HepG2 (cell line): ENCODE results near the gene PRKCB.

Experiments used
- ARID2 ChIP-seq: sonication (generic); formaldehyde crosslinking; IDR thresholded peaks from 2 replicates; pipeline ENCODE4 v1.8.1; 2022; ENCODE audit warnings: mild to moderate bottlenecking, missing genetic modification reagents, borderline replicate concordance
- CTCF ChIP-seq: sonication (generic); formaldehyde crosslinking; IDR thresholded peaks from 2 replicates; pipeline ENCODE4 v1.5.0; 2020; ENCODE audit warnings: mild to moderate bottlenecking, missing genetic modification reagents, moderate library complexity
- MAZ ChIP-seq, 2 experiments: sonication (generic) in 1 of 2; formaldehyde crosslinking in 1 of 2; IDR thresholded peaks; 2 replicates each; pipeline versions ENCODE4 v1.5.0 to v1.6.1; 2012 to 2020; ENCODE audit warnings: low read depth in 2 of 2, mild to moderate bottlenecking in 2 of 2, borderline replicate concordance in 1 of 2, improper control_type of control experiment in 1 of 2, low read length in 1 of 2, missing genetic modification reagents in 1 of 2, moderate library complexity in 1 of 2
- MXI1 ChIP-seq: IDR thresholded peaks from 3 replicates; pipeline ENCODE4 v1.6.1; 2012; ENCODE audit warnings: low read depth, low read length, inconsistent platforms, borderline replicate concordance
- ZNF501 ChIP-seq: sonication (generic); formaldehyde crosslinking; IDR thresholded peaks from 2 replicates; pipeline ENCODE4 v1.5.1; 2020; ENCODE audit warnings: mild to moderate bottlenecking, moderate library complexity, missing genetic modification reagents

GRCh38 chr16:24138575-24138974, 302.8 kb downstream of the PRKCB start:
- TF ChIP-seq ZNF501 (CRISPR knock-in tag): no peak
- no peak for TF ChIP-seq MAZ (IDR thresholded peaks at IDR 0.05; ENCODE audit: borderline replicate concordance, low read depth, low read length)
- TF ChIP-seq MAZ (CRISPR knock-in tag; IDR thresholded peaks at IDR 0.05; ENCODE audit: low read depth): no peak
- TF ChIP-seq MXI1: no peak
- no peak for TF ChIP-seq ARID2 (CRISPR knock-in tag)
- TF ChIP-seq CTCF (CRISPR knock-in tag): no peak
